ENCODE measurements around the gene C2orf49. TPM values are rescaled to one million over a fixed set of nuclear protein-coding genes. Genes with fewer than 3 reads are reported as not detected.

The C2orf49 gene
- total and polyA plus RNA-seq, 2 experiments from 2014 or later, result 16.9 to 19.6 TPM

- H3K9me3 ChIP-seq (ENCODE audit: low read depth), result no peaks in the 10 kb centered on the region
- H4K20me1 ChIP-seq (ENCODE audit: insufficient read depth, poor library complexity, severe bottlenecking), result no peaks in the 10 kb centered on the region
- H2AFZ ChIP-seq, result no peak overlapping the region
- no peak for DNase-seq (ENCODE audit: low spot score)
- no peaks in the 10 kb centered on the region for H3K27me3 ChIP-seq
- H3K79me2 ChIP-seq, result no peaks in the 10 kb centered on the region
- no peak overlapping the region for H3K4me3 ChIP-seq
- H3K9me2 ChIP-seq (replicated peaks; ENCODE audit: insufficient read depth), result no peaks in the 10 kb centered on the region
- WGBS (ENCODE audit: low lambda C conversion rate, missing lambda C conversion rate), result 73% methylated on average over 12 of the region's 12 CpGs
- no peak overlapping the region for H3K27ac ChIP-seq
- no peak overlapping the region for H3K4me2 ChIP-seq
- TF ChIP-seq EZH2 (IDR thresholded peaks at IDR 0.05; ENCODE audit: borderline replicate concordance) (no peak), EZH2phosphoT487 (IDR thresholded peaks at IDR 0.05; ENCODE audit: low read depth, severe bottlenecking, unreplicated experiment) (no peak)
- no peaks in the 10 kb centered on the region for H3K36me3 ChIP-seq (replicated peaks; ENCODE audit: insufficient read depth, low read depth)
- no peaks in the 10 kb centered on the region for H3K4me1 ChIP-seq (ENCODE audit: insufficient read depth)
Measured at GRCh38 chr2:105378276-105378840, 41.0 kb downstream of the C2orf49 start.

- no peaks in the 10 kb centered on the region for H3K79me2 ChIP-seq
Measured at GRCh38 chr2:105378921-105379383, 41.6 kb downstream of the C2orf49 start.

GRCh38 chr2:105379741-105380186 lies 42.4 kb downstream of the C2orf49 start:
- H4K20me1 ChIP-seq (ENCODE audit: insufficient read depth, poor library complexity, severe bottlenecking), result no peaks in the 10 kb centered on the region
- H3K9me2 ChIP-seq (replicated peaks; ENCODE audit: insufficient read depth), result no peaks in the 10 kb centered on the region
- DNase-seq (ENCODE audit: low spot score), result no peak
- no peak overlapping the region for H2AFZ ChIP-seq
- H3K4me2 ChIP-seq, result no peak overlapping the region
- no peak overlapping the region for H3K4me3 ChIP-seq
- H3K27ac ChIP-seq, result peak overlapping the region; percentile 84
- TF ChIP-seq CTCF (IDR thresholded peaks at IDR 0.05; ENCODE audit: poor library complexity) (no peak), EZH2 (IDR thresholded peaks at IDR 0.05; ENCODE audit: borderline replicate concordance) (no peak), EZH2phosphoT487 (IDR thresholded peaks at IDR 0.05; ENCODE audit: low read depth, severe bottlenecking, unreplicated experiment) (no peak)
- H3K27me3 ChIP-seq, result no peaks in the 10 kb centered on the region
- no peaks in the 10 kb centered on the region for H3K9me3 ChIP-seq (ENCODE audit: low read depth)
- H3K4me1 ChIP-seq (ENCODE audit: insufficient read depth), result no peaks in the 10 kb centered on the region
- H3K36me3 ChIP-seq (replicated peaks; ENCODE audit: insufficient read depth, low read depth), result no peaks in the 10 kb centered on the region
- H3K79me2 ChIP-seq, result no peaks in the 10 kb centered on the region
- WGBS (ENCODE audit: low lambda C conversion rate, missing lambda C conversion rate), result 96% methylated on average over 7 of the region's 7 CpGs

More at GRCh38 chr2:105378921-105379383, 41.6 kb downstream of the C2orf49 start:
- no peak for DNase-seq (ENCODE audit: low spot score)
- TF ChIP-seq EZH2phosphoT487 (IDR thresholded peaks at IDR 0.05; ENCODE audit: low read depth, severe bottlenecking, unreplicated experiment) (no peak), EZH2 (IDR thresholded peaks at IDR 0.05; ENCODE audit: borderline replicate concordance) (no peak), CTCF (IDR thresholded peaks at IDR 0.05; ENCODE audit: poor library complexity) (no peak)
- Histone ChIP-seq H3K27me3 (no peaks in the 10 kb centered on the region), H2AFZ (no peak overlapping the region), H3K9me2 (replicated peaks; ENCODE audit: insufficient read depth) (no peaks in the 10 kb centered on the region), H3K27ac (no peak overlapping the region), H3K9me3 (ENCODE audit: low read depth) (no peaks in the 10 kb centered on the region), H3K4me2 (no peak overlapping the region), H3K4me3 (no peak overlapping the region), H3K36me3 (replicated peaks; ENCODE audit: insufficient read depth, low read depth) (no peaks in the 10 kb centered on the region), H3K4me1 (ENCODE audit: insufficient read depth) (no peaks in the 10 kb centered on the region), H4K20me1 (ENCODE audit: insufficient read depth, poor library complexity, severe bottlenecking) (no peaks in the 10 kb centered on the region)
- 97% methylated on average over 4 of the region's 4 CpGs for WGBS (ENCODE audit: low lambda C conversion rate, missing lambda C conversion rate)

GRCh38 chr2:105380432-105381100 lies 43.2 kb downstream of the C2orf49 start:
- H3K36me3 ChIP-seq (replicated peaks; ENCODE audit: insufficient read depth, low read depth), result no peaks in the 10 kb centered on the region

More at GRCh38 chr2:105380432-105381100, 43.2 kb downstream of the C2orf49 start:
- no peak for DNase-seq (ENCODE audit: low spot score)
- no peaks in the 10 kb centered on the region for H4K20me1 ChIP-seq (ENCODE audit: insufficient read depth, poor library complexity, severe bottlenecking)
- H3K9me3 ChIP-seq (ENCODE audit: low read depth), result no peaks in the 10 kb centered on the region
- no peak overlapping the region for H2AFZ ChIP-seq
- no peak overlapping the region for H3K4me3 ChIP-seq
- no peak overlapping the region for H3K4me2 ChIP-seq
- H3K9me2 ChIP-seq (replicated peaks; ENCODE audit: insufficient read depth), result no peaks in the 10 kb centered on the region
- H3K27ac ChIP-seq, result peak overlapping the region; percentile 84
- H3K79me2 ChIP-seq, result no peaks in the 10 kb centered on the region
- peaks cover 5% of the 10 kb centered on the region for H3K4me1 ChIP-seq (ENCODE audit: insufficient read depth)
- WGBS (ENCODE audit: low lambda C conversion rate, missing lambda C conversion rate), result 66% methylated on average over 9 of the region's 9 CpGs
- no peaks in the 10 kb centered on the region for H3K27me3 ChIP-seq
- TF ChIP-seq EZH2phosphoT487 (IDR thresholded peaks at IDR 0.05; ENCODE audit: low read depth, severe bottlenecking, unreplicated experiment) (no peak), CTCF (IDR thresholded peaks at IDR 0.05; ENCODE audit: poor library complexity) (no peak), EZH2 (IDR thresholded peaks at IDR 0.05; ENCODE audit: borderline replicate concordance) (no peak)

Data from hepatocyte (in vitro differentiated cells).